ENCODE results near the gene TRMT11. TPM values are rescaled to one million over a fixed set of nuclear protein-coding genes. Genes with fewer than 3 reads are reported as not detected.

TRMT11 gene
- total and polyA plus RNA-seq, 2 of the 8 experiments (the other 6 are each of a cell fraction or from before 2014, with no cell fraction given), result 19.7 to 32.4 TPM

GRCh38 chr6:125939026-125939425, 47.3 kb upstream of the TRMT11 start:
- Histone ChIP-seq H4K20me1 (replicated peaks in 1 of 2; ENCODE audit: control insufficient read depth in 1 of 2, insufficient read depth in 2 of 2, low read length in 2 of 2) (no peaks in the 10 kb centered on the region), H2BK5ac (ENCODE audit: low read depth, low read length) (no peak overlapping the region), H2BK15ac (ENCODE audit: low read length) (no peak overlapping the region), H2BK12ac (ENCODE audit: low read depth, low read length) (no peak overlapping the region), H3K4me1 (replicated peaks in 1 of 4; ENCODE audit: control insufficient read depth in 3 of 4, insufficient read depth in 4 of 4, low read length in 3 of 4) (no peaks in the 10 kb centered on the region), H3K27me3 (replicated peaks in 1 of 4; ENCODE audit: control insufficient read depth in 3 of 4, extremely low read depth in 1 of 4, insufficient read depth in 3 of 4, low read length in 3 of 4) (no peaks in the 10 kb centered on the region; a peak in 2 of 7 replicates), H4K8ac (ENCODE audit: extremely low read depth, insufficient read depth, low read length) (no peak overlapping the region), H3K23me2 (ENCODE audit: low read depth, low read length) (no peaks in the 10 kb centered on the region), H3K4me3 (ENCODE audit: extremely low read depth in 1 of 4, insufficient read depth in 2 of 4, low read depth in 3 of 4, low read length in 4 of 4) (no peak overlapping the region), H3K36me3 (ENCODE audit: control insufficient read depth in 2 of 4, insufficient read depth in 4 of 4, low read length in 3 of 4) (no peaks in the 10 kb centered on the region), H3K18ac (ENCODE audit: extremely low read depth, low read length) (no peak overlapping the region), H4K5ac (ENCODE audit: insufficient read length, low read depth, low read length) (no peak overlapping the region), H3K4me2 (ENCODE audit: insufficient read depth in 1 of 2, low read depth in 2 of 2, low read length in 2 of 2) (no peak overlapping the region), H2BK120ac (replicated peaks; ENCODE audit: low read depth, low read length) (no peak overlapping the region), H4K91ac (replicated peaks; ENCODE audit: insufficient read length, low read length) (no peak overlapping the region), H3K56ac (replicated peaks; ENCODE audit: insufficient read length, low read depth, low read length) (no peak overlapping the region), H3K9me3 (ENCODE audit: insufficient read depth in 2 of 2, low read depth in 1 of 2, low read length in 1 of 2) (no peaks in the 10 kb centered on the region), H2AFZ (ENCODE audit: low read length) (no peak overlapping the region), H3K79me1 (ENCODE audit: low read depth, low read length) (no peaks in the 10 kb centered on the region), H2AK5ac (ENCODE audit: low read depth, low read length) (no peak overlapping the region), H3K23ac (ENCODE audit: insufficient read length) (no peak overlapping the region), H3K79me2 (ENCODE audit: control insufficient read depth in 1 of 2, insufficient read depth in 2 of 2, low read length in 2 of 2) (no peaks in the 10 kb centered on the region), H2BK20ac (ENCODE audit: low read length) (no peak overlapping the region), H3K14ac (ENCODE audit: insufficient read length) (no peak overlapping the region), H3K27ac (ENCODE audit: low read depth, low read length) (no peak overlapping the region), H3K9ac (replicated peaks in 1 of 4; ENCODE audit: extremely low read depth in 1 of 4, low read depth in 3 of 4, low read length in 3 of 4) (no peak overlapping the region), H3K4ac (replicated peaks; ENCODE audit: insufficient read length, low read depth, low read length) (no peak overlapping the region)
- 86% methylated on average over 1 of the region's 1 CpG; no CpG with 5 or more reads in 1 of the 2 experiments for WGBS, 2 experiments (ENCODE audit: extremely low coverage in 1 of 2, insufficient coverage in 1 of 2, insufficient read length in 1 of 2, insufficient replicate concordance in 2 of 2, low coverage in 1 of 2, low lambda C conversion rate in 2 of 2, missing lambda C conversion rate in 1 of 2)
- CTCF ChIA-PET (ENCODE audit: partially characterized antibody), result interaction anchor here (1.0 to 3.7 kb wide), 7 partner anchors 9 to 49 kb away, joined by 3 to 13 read pairs (median 4); partner anchors contain the start of gene HINT3
- POLR2A ChIA-PET (ENCODE audit: partially characterized antibody), result no interaction called here
- FAIRE-seq, result no peak
- no peak for DNase-seq (ENCODE audit: low read depth in 1 of 2, low spot score in 2 of 2)
- TF ChIP-seq SIN3A (conservative IDR thresholded peaks at IDR 0.05 in 1 of 2, IDR thresholded peaks at IDR 0.05 in 1 of 2; ENCODE audit: low read depth in 1 of 2, low read length in 2 of 2) (no peak), RAD21 (IDR thresholded peaks at IDR 0.05 in 1 of 2, conservative IDR thresholded peaks at IDR 0.05 in 1 of 2; ENCODE audit: low read depth in 2 of 2, low read length in 2 of 2) (no peak), TEAD4 (IDR thresholded peaks at IDR 0.05; ENCODE audit: low read depth, low read length) (no peak), USF2 (IDR thresholded peaks at IDR 0.05; ENCODE audit: low read length) (no peak), SP1 (IDR thresholded peaks at IDR 0.05; ENCODE audit: low read depth, low read length) (no peak), CEBPB (IDR thresholded peaks at IDR 0.05; ENCODE audit: low read depth, low read length) (no peak), MAFK (IDR thresholded peaks at IDR 0.05; ENCODE audit: low read depth, low read length) (no peak), HDAC2 (IDR thresholded peaks at IDR 0.05; ENCODE audit: borderline replicate concordance in 1 of 2, low read depth in 2 of 2, low read length in 2 of 2) (no peak), E2F6 (IDR thresholded peaks at IDR 0.05) (no peak), BACH1 (IDR thresholded peaks at IDR 0.05; ENCODE audit: low read length) (no peak), EGR1 (IDR thresholded peaks at IDR 0.05; ENCODE audit: borderline replicate concordance, low read depth, low read length) (no peak), GABPA (IDR thresholded peaks at IDR 0.05; ENCODE audit: borderline replicate concordance, insufficient read depth, low read length) (no peak)
